NCI-H1417 treated with DMSO at 0.1 percent for 48 hours (cell line): Measurements from ENCODE around the gene MCFD2.

ENCODE experiments used
- DNase-seq: peaks from one replicate; lab custom pipeline; 2025; lab: John Stamatoyannopoulos, UW

The MCFD2 gene

DNA sequence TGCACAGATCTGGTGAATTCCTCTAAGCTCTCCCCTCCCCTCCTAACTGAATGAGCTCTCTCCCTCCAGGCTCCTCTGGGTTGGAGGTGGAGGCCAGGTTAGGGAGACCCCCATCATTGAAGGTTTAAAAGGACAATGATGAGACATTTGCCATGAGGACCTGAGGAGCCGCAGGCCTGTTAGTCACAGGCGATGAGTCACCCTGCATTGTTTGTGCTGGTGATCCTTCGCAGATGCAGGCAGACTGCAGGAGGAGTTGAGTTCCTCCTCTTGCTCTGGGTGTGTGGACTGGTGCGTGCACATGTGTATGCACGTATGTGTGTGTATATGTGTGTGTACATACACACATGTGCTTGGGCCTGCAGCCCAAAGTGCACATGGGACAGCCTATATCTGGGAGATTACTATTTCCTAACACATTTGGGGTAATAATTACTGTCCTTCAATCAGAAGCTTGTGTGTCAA is 42.0 kb downstream of the MCFD2 start:
- DNase-seq: no peak

DNA sequence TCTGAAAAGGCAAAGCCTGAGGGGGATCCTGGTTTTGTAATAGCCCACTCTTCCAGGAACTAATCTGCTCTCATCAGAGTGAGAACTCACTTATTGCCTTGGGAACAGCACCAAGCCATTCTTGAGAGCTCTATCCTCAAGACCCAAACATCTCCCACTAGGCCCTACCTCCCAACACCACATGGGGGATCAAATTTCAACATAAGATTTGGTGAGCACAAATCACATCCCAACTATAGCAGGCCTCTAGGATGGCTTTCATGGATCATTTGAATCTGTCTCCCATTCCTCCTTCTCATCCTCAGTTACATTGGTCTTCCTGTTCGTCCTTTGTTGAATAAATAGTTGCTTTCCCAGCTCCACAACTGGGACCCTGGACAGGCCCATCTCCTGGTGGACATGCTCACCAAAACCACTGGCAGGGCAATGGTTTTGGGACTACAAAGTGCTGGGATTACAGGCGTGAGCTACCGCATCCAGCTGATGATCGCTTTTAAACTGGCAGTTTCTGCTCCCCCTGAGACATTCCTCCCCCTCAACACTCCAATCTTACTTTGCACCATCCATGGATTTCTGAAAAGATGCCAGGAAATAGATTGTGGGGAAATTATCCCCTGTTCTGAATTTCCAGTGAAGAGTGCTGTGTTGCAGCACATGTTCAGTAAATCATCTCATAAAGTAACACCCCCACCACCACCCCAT is 42.6 kb downstream of the MCFD2 start:
- DNase-seq: no peak

DNA sequence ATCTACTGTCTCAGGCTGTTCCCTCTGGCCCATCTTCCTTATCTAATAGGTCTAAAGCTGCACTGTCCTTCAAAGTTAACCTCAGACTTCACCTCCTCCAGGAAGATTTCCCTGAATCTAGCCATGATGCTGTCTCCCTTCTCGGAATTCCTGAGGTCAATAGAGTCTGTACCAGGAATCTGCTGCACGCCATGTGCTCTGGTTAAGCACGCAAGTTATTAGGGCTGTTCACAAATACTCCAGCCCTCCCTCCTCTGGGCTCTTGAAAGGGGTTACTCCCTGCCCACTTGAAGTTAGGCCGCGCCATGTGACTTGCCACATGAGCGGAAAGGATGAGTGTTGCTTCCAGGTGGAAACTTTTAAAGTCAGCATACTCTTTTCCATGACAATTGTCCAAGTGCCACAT is 43.6 kb downstream of the MCFD2 start:
- DNase-seq: no peak

DNA sequence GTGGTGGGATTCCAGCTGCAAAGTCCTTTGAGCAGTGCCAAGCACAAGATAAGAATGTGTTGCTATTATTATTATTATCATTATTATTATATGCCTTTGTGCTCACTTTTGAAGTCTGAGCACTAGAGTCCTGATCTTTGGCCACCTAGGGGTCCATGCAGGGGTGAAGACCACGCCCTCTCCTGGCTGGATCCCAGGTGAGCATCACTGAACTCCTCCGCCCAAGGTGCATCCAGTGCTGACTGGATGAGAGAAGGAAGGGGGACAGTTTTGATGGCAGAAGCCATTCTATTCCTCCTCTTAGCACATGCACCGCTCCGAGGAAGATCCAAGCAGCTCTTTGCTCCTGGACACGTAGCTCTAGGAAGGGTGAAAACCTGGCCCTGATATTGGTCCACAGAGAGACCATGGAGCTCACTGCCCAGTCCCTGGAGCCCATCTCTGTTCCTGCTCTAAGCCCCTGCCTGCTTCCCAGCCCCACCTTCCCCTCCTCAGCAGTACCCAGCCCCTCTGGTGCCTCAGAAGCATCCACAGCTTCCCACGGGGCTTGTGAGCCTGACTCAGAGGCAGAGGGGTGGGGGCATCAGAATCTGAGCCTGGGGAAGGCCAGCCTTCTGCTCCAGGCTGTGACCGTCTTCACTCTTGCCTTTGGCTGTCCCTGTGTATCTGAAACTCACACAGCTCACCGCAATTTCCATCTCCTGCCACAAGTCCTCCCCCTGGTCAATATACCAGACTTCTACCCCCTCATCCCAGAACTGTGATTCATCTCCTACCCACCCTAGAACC is 45.4 kb downstream of the MCFD2 start:
- no peak for DNase-seq

DNA sequence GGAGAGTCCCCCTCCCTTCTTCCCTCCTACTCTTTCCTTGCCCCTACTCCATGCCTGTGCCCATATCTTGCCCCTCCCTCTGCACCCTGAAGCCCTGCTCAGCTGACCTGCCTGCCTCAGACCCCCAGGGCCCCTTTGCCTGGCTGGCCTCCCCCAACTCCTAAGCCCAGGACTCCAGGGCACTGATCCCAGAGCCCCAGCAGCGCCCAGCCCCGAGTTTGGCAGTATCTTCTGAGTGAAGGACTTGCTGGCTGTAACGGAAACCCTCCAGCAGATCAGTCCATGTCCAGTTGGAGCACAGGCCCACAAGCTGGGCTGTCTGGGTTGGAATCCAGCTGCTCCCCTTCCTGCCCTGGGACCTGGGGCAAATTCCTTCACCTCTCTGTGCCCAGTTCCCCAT is 46.0 kb downstream of the MCFD2 start:
- no peak for DNase-seq

DNA sequence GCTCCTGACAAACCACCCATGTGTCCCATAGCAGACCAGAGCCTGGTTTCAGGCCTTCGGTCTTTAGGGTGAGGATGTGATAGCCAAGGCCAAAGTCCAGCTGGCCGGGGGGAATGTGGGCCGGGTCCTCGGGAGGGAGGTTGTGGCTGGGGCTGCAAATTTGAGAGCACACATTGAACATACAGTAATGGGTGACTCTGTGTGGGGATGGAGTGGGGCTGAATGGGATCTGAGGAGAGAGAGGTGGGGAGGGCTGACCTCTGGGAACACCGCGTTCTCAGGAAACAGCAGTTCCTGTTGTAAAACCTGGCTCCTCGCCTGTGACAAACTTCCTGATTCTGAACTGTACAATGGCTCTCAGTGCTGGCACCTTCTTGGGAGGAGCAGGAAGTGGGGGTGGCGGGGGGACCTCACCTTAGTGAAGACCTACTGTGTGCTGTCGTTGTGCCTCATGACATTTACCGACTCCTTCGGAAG is 48.8 kb downstream of the MCFD2 start:
- no peak for DNase-seq

DNA sequence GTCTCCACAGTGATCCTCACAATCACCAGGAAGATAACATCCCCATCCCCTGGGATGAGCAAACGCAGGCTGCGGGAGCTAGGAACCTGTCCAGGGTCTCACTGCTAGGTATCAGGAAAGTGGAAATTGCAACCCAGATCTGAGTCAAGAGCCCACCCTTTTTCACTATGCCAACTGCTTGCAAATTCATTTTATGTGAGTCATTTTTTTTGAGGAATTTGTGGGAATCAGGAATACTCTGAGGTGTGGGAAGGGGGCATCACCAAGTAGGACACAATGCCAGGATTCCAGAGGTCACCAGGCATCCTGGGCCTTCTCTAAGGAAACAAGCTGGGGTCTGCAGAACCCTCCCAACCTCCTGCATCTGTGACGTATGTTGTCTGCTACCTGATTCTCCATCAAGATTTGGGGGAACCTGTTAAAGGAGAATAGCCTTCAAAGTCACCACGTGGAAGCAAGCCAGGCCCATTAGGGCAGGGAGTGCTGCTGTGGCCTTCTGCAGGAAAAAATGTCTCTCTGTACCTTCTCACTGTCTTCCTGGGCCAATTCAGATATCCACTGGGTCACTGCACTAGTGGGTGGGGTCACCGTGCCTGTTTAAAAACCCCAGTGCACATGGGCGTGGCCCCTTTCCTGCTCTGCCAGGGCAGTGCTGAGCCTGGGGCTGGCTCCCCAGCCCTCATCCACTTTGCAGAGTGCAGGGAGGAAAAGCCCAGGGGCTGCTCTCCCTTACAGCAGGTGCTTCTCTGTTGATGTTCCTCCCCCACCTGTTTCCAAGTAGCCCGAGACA is 50.2 kb downstream of the MCFD2 start:
- no peak for DNase-seq

DNA sequence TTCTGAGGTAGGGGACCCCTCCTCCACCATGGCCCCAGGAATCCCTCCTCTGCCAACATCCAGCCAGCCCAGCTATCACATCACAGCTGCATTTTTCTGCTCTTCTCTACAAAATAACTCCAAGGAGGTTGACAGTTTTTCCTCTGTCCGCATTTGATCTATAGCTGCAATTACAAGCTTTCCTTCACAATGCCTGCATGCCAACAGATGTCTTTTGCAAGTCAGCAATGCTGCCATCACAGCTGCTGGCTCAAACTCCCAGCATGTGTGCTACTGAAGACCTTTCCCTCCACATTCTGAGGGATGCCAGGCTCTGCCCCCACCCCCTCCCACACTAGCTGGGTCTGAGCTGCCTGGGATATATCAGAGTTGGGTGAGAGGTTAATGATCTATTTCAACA is 51.7 kb downstream of the MCFD2 start:
- DNase-seq: no peak

DNA sequence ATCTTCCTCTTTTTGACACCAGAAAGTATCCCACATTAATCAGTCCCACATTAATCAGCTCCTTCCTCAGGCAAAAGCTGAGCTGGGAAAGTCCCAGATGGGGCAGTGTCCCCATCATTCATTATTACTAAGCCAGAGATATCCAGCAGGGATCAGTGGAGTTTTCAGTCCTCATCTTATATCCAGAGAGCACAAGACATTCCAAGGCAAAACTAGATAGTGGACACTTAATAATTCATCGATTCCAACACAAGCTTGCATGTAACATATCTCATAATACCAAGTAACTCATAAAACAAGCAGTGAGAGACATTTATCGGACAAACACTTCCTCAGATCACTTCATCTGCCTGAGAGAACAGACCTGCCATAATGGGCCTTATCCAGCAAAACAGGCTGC is 53.1 kb downstream of the MCFD2 start:
- no peak for DNase-seq

DNA sequence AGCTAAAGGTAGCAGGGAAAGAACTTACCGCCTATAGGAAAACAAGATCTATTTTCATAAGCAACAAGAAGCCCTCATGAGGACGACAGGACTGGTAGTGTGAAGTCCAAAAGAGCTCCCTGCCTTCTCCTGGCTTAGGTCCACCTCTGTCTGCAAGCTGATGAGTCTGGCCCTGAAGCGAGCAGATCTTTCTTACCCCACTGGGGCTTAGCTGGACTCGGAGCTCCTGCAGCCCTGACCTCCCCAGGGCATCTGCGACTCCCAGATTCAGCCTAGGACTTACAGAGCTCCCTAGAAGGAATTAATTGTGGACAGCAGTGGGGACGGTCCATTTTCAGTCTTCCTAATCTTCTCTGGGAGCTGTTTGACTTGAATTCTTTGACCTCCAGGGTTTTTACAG is 53.7 kb downstream of the MCFD2 start:
- no peak for DNase-seq

DNA sequence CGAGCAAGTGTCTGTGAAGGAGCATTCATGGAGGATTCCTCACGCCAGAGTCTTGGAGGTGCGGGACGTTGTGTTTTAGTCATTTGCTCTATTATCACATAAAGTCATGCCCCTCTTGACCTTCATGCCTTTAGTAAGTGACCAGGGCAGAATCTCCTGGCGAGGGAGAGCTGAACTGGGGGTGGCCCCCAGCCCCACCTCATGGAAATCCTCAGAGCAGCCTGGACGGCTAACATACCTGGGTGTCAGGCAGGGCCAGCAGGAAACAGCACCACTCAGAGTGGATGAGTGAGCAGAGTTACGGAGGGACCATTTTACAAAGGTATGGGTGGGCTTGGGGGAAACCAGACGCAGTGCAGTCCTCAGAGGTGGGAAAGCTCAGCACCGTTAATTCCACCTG is 56.1 kb downstream of the MCFD2 start:
- no peak for DNase-seq

DNA sequence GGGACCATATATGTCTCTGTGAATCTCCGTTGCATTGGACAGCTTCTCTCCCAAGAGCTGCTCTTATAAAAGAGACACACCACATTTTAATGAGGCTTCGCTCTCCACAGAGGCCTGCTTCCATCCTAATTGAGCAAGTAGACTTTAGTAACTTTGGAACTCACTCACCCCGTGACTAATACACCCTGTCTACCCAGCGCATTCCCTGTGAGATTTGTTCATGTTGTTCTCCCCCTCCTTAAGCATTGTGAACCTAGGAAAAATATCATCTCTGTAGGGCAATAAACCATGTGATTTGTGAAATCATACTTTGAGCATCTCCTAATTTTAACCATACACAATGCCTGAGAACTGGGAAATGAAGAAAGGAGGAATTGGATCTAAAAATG is 56.9 kb downstream of the MCFD2 start:
- DNase-seq: no peak

DNA sequence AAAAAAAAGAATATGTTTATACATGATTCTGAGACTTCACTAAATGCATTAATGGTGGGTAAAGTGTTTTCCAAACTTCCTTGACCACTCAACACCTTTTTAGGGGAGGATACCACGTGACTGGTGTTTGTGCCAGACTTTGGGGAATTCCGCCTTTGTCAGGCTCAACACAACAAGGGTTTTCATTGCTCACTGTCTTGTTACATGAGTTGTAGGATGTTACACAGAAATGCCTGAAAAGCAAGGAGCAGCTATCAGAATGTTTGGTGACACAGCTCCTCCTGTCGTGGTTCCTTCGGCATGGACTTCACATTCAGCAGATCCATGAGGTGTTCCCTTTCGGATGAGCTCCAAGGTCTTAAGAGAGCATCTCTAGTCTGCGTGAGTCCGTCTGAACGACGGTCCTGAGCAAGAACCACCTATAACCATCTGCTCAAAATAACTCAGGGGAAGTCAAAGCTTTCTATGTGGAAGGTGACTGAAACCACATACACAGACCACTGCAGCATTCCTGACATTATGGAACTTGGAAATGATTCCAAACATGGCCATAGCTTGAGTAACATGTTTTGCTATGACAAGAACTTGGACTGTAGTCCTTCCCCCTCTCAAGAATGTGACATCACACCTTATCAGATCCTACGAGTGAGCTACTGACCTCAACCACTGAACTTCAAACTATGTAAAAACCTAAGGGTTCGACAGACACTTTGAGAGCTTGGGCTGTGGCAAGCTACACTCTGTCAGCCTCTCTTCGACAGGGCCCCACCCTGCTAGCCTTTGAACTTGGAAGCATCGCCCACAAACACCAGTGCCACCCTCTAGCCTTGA is 57.5 kb downstream of the MCFD2 start:
- DNase-seq: no peak

DNA sequence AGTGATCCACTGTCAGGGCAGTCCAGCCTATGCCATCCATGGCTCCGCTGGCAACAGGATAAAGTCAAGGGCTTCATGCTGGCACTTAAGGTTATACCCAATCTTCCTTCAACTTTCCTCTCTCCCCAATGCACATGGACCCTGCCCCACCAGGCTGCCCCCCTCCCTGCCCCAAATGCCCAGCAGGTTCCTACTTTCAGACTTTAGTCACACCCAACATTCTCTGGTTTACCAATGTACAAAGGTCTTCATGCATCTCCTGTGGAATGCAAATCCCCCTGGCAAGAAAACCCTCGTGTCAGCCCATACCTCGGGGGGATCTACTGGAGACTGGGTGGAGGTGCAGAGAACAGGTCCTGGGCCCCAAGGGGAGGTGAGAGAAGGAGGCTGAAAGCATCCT is 59.3 kb downstream of the MCFD2 start:
- no peak for DNase-seq

DNA sequence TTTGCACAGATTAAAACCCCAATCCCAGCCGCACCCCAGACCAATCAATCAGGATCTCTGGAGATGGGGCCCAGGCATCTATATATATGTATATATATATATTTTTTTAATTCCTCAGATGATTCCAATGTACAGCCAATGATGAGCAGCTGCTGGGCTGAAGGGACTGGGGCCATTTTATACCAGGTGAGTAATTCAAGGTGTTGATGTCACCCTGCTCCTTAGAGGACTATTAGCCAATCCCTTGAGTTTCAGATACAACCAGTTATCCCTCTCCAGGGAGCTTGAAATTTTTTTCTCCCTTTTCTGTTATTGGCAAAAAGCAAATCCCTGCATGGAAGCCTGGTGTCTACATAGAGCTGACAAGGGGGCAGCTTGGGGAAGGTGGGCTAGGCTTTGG is 59.8 kb downstream of the MCFD2 start:
- DNase-seq: no peak

DNA sequence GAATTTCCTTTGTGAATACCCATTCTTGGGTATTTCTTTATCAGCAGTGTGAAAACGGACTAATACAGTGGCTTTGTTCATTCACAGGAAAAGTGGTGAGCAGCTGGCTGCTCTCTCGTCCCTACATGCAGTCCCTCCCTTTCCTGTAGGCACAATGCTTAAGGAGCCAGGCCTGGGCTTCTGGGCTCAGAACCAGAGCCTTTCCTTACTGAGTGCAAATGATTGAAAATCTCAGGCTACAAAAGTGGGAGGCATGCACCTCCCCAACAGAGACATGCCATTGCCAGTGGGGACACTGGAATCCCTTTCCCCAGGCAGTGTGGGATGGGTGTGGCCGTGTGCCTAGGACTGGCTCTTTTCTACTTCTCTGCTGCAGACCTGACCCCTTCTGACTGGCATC is 61.3 kb downstream of the MCFD2 start:
- no peak for DNase-seq

DNA sequence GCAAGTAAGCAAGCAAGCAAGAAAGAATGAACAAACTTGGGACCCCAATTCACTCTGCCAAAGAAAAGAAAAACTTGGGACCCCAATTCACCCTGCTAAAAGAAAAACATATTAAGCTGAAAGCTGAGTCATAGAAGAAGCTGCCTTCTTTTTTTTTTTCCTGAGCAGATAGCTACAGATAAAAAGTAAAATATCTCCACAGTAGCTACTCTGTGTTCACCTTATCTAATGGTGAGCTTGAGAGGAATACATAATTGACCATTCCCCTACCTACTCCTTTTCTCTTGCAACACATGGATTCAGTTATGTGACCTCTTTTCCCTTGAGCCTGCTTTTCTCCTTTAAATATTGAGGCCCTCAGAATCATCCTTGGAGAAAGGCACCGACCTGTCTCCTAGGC is 63.0 kb downstream of the MCFD2 start:
- DNase-seq: no peak

DNA sequence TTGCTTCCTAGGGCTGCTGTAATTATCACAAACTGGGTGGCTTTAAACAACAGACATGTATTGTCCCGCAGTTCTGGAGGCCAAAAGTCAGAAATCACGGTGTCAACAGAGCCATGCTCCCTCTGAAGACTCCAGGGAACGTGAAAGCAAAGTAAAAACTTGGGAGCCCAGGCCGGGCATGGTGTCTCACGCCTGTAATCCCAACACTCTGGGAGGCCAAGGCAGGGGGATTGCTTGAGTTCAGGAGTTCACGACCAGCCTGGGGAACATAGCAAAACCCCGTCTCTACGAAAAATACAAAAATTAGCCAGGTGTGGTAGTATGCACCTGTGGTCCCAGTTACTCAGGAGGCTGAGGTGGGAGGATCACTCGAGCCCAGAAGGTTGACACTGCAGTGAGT is 63.5 kb downstream of the MCFD2 start:
- no peak for DNase-seq
